ENCODE results near the gene ELF2.
"Not testable (repeated sequence)": the region's sequence is repeated elsewhere in the genome, so short reads cannot be mapped to it uniquely, and the experiment has no call there.

ELF2 gene

DNA sequence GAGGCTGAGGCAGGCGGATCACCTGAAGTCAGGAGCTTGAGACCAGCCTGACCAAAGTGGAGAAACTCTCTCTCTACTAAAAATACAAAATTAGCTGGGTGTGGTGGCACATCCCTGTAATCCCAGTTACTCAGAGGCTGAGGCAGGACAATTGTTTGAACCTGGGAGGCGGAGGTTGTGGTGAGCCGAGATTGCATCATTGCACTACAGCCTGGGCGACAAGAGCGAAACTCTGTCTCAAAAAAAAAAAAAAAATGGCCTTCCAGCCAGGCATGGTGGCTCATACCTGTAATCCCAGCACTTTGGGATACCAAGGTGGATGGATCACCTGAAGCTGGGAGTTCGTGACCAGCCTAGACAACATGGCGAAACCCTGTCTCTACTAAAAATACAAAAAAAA is 168.7 kb downstream of the ELF2 start:
- not testable (repeated sequence) for H3K4me1 ChIP-seq (ENCODE audit: control insufficient read depth, insufficient read depth, low read length); H3K27ac ChIP-seq (ENCODE audit: low read depth, low read length); H3K9ac ChIP-seq (ENCODE audit: low read length); H3K4me3 ChIP-seq (ENCODE audit: low read depth, low read length); H3K36me3 ChIP-seq (ENCODE audit: control insufficient read depth, insufficient read depth, low read length); H3K27me3 ChIP-seq (ENCODE audit: control insufficient read depth, insufficient read depth, low read length)
- H3K9me3 ChIP-seq (ENCODE audit: control insufficient read depth, insufficient read depth, low read depth, low read length) = peaks cover 11% of the 10 kb centered on the region

DNA sequence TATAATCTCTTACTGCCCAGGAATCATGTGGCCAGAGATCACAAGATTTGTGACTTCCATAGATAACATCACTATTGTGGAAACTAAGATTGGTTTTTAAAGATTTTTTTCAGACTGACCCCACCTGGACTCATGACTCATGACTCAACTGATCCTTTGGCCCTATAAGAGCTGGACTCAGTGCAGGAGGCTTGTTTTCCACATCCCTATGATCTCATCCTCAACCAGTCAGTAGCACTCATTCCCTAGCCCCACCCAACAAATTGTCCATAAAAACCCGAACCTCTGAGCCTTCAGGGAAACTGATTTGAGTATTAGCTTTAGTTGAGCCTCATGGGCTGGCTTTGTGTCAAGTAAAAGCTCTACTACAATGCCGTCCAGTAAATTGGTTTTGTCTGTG is 169.4 kb downstream of the ELF2 start:
- Histone ChIP-seq H3K4me1 (ENCODE audit: control insufficient read depth, insufficient read depth, low read length) (no peaks in the 10 kb centered on the region), H3K27me3 (ENCODE audit: control insufficient read depth, insufficient read depth, low read length) (no peaks in the 10 kb centered on the region)

More for the DNA sequence above, 169.4 kb downstream of the ELF2 start:
- Histone ChIP-seq H3K4me3 (ENCODE audit: low read depth, low read length) (no peak overlapping the region), H3K9me3 (ENCODE audit: control insufficient read depth, insufficient read depth, low read depth, low read length) (peaks cover 11% of the 10 kb centered on the region), H3K27ac (ENCODE audit: low read depth, low read length) (no peak overlapping the region), H3K9ac (ENCODE audit: low read length) (no peak overlapping the region), H3K36me3 (ENCODE audit: control insufficient read depth, insufficient read depth, low read length) (no peaks in the 10 kb centered on the region)

Measured in HUES6 (cell line).